HG03103 (cell line): ENCODE results near the gene VPS8.

Experiments
- ATAC-seq: cut with Tn5 transposase; IDR thresholded peaks from one replicate; pipeline ENCODE4 v1.9.1; 2021; ENCODE audit warnings: low read depth; ENCODE audit not compliant: unreplicated experiment

The VPS8 gene, protein sequence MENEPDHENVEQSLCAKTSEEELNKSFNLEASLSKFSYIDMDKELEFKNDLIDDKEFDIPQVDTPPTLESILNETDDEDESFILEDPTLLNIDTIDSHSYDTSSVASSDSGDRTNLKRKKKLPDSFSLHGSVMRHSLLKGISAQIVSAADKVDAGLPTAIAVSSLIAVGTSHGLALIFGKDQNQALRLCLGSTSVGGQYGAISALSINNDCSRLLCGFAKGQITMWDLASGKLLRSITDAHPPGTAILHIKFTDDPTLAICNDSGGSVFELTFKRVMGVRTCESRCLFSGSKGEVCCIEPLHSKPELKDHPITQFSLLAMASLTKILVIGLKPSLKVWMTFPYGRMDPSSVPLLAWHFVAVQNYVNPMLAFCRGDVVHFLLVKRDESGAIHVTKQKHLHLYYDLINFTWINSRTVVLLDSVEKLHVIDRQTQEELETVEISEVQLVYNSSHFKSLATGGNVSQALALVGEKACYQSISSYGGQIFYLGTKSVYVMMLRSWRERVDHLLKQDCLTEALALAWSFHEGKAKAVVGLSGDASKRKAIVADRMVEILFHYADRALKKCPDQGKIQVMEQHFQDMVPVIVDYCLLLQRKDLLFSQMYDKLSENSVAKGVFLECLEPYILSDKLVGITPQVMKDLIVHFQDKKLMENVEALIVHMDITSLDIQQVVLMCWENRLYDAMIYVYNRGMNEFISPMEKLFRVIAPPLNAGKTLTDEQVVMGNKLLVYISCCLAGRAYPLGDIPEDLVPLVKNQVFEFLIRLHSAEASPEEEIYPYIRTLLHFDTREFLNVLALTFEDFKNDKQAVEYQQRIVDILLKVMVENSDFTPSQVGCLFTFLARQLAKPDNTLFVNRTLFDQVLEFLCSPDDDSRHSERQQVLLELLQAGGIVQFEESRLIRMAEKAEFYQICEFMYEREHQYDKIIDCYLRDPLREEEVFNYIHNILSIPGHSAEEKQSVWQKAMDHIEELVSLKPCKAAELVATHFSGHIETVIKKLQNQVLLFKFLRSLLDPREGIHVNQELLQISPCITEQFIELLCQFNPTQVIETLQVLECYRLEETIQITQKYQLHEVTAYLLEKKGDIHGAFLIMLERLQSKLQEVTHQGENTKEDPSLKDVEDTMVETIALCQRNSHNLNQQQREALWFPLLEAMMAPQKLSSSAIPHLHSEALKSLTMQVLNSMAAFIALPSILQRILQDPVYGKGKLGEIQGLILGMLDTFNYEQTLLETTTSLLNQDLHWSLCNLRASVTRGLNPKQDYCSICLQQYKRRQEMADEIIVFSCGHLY (N-terminal part only)

DNA sequence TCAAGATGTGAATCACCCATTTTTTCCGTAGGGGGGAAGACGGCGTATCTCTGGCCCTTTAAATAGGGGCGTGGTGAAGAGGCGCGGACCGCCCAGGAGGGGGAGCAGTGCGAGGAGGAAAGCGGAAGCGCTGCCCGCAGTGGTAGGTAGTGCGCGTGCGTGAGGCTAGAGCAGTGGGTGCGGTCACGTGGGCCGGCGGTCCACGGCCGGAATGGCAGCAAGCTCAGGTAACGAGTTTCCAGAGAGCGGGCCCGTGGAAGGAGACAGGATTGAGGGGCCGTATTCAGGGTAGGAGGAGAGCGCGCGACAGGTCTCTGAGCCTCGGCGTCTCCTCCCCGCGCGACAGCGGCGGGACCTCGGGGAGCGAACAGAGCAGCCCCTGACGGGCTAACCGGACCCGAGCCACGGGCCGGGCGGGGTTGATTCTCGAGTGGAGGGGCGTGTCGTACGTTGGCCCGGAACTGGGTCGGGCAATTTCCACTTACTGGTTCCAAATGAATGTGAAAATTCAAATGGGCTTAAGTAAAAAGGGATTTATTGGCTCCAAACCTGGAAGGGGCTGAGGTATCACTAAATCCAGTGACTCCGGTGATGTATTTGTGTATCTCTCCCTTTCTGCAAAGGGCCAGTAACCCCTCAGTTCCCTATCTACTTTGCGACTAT lies at the start of gene VPS8:
Gene VPS8 (plus strand): TSS at position 168 of the 663 bp plus-strand sequence. CDS start 12,467 bp downstream, outside the sequence.
- ATAC-seq: peak; percentile 82

DNA sequence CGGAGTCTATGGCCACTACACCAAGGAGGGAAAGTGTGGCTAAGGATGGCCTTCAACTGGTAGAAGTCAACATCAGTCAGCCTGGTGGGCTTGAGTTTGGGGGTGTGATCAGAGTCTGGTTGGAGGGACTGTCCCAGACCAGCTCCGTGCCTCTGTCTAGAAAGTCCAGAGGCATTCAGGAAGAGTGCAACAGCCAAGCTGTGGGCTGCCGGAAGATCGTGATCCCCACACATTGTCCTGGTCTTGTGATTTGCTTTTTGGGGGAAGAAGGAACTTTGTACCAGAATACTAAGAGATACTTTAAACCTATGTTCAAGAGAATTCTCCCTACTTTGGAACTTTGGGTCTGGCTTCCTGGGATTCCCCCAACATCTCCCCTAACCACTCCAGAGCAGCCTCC lies 47.8 kb upstream of the VPS8 start:
- ATAC-seq: no peak

- no peak for ATAC-seq
Observed at GRCh38 chr3:184765047-184765729, 46.8 kb upstream of the VPS8 start.

GRCh38 chr3:184765730-184766074 lies 46.3 kb upstream of the VPS8 start:
- peak; percentile 84 for ATAC-seq

- ATAC-seq: no peak
Observed at GRCh38 chr3:184766555-184767261, 45.3 kb upstream of the VPS8 start.

GRCh38 chr3:184767377-184767776 lies 44.6 kb upstream of the VPS8 start:
- ATAC-seq: no peak

DNA sequence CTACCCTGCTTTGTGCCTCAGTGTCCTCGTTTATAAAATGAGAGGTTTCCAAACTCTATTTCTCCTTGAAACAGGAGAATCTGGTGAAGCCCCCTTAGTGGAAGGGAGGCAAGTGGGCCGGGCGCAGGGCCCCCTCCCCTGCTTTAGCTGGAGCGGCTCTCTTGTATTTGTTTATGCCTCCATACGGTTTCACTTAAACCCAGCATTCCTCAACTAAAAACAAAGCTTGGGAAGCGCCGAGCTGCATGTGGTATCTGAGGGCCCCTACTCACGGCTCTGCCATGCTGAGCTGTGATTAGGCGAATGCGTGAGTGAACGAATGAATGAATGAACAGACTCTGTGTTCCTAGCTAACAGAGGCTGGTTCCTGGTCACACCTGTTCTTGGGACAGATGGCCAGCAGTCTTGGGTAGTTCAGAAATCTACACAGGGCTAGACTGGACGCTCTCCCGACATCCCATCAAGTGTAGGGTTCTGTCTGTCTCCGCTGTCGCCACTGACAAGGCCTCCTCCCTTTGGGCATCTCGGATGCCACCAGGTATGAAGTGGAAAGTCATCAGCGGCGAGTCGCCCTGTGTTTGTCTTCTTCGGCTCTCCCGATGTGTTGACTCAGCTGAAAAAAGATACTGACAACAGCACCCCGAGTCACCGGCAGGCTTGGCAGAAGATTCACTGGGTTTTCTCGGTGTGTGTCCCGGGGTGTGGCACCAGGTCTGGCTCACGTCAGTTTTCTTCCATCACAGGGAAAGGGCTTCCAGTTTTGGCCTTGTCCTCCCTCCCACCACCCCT lies 42.4 kb upstream of the VPS8 start:
- no peak for ATAC-seq

DNA sequence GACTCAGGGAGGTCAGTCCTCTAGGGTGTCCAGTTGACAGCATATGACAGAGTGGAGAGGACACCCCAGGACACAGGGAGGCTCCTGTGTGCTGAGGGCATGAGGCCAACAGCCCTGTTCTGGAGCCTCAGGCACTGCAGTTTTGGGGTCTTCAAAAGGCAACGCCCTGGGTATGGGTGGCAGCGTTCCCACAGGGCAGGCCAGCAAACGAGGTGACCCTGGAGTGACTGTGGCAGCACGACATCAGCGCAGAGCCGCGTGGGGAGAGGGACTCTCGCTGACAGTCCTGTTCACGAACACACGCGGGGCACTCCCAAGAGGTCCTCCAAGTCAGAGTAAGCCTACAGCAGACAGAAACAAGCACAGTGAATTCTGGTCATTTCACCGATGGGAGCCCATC lies 41.4 kb upstream of the VPS8 start:
- no peak for ATAC-seq

- ATAC-seq: no peak
Observed at GRCh38 chr3:184771301-184772127, 40.5 kb upstream of the VPS8 start.

DNA sequence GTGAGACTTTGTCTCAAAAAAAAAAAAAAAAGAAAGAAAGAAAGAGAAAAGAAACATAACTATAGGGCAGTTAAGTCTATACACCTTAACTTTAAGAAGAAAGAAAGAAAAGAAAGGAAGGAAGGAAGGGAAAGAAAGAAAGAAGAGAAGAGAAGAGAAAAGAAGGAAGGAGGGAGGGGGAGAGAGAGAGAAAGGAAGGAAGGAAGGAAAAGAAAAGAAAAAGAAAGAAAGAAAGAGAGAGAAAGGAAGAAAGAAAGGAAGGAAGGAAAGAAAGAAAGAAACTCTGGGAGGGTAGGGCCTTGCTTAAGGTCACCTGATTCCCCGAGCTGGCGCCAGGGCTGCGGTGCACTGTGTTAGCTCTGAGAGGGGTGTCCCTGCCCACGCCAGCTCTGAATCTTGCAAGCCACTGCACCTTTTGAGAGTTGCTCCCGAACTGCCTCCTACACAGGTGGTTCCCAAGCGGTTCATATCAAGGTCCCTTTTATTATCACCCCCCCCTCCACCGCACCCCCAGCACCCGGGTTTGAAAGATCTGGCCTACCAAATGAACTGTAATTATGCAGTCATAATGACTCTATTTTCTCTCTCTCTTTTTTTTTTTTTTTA lies 39.2 kb upstream of the VPS8 start:
- ATAC-seq: no peak

DNA sequence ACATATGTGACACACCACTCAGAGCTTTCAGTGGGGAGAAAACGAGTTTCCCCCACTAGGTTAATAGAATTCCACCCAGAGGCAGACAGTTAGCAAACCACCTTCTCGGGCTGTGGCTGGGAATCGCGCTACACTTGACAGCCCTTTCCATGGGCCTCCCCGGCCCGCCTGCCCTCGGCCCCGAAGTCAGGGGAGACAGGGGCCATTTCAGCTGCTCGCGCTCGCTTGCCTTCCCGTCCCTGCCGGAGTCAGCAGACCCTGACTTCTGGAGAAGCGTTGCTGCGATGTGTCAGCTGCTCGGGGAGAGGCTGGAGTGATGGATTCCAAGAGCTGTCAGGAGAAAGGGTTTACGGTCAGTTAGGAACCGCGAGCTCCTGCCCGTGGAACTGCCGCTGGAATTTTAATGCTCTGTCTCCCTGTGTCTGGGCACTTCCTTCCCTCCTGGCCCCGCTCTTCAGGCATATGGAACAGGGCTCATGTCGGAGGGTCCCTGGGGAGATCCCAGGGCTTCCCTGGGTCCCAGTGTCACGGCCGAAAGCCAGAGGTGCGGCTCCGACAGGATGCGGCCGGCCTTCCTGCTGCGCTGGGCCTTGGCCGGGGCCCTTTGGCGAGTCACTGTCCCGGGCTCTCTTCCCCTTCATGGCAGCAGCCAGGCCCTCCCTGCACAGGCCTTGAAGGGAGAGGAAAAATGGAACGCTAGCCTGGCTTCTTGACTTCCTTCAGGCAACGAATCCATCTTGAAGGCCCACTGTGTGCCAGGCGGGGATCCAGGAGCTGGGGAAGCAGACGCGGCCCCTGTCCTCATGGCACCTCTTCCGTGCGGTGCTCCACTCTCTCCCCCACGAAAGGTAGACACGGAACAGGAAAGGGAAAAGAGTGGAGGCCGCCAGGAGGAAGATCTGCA lies 38.4 kb upstream of the VPS8 start:
- ATAC-seq: no peak

- ATAC-seq: no peak
Observed at GRCh38 chr3:184776916-184777315, 35.0 kb upstream of the VPS8 start.

GRCh38 chr3:184777566-184778356 lies 34.2 kb upstream of the VPS8 start:
- peak; percentile 87 for ATAC-seq

- ATAC-seq: no peak
Observed at GRCh38 chr3:184778426-184779332, 33.3 kb upstream of the VPS8 start.
